ENCODE measurements around the gene CA7. TPM values are rescaled to one million over a fixed set of nuclear protein-coding genes. Genes with fewer than 3 reads are reported as not detected.
"Not testable (repeated sequence)": the region's sequence is repeated elsewhere in the genome, so short reads cannot be mapped to it uniquely, and the experiment has no call there.

The CA7 gene
- total and polyA plus RNA-seq, 2 donors from 2014 or later: not detected

DNA sequence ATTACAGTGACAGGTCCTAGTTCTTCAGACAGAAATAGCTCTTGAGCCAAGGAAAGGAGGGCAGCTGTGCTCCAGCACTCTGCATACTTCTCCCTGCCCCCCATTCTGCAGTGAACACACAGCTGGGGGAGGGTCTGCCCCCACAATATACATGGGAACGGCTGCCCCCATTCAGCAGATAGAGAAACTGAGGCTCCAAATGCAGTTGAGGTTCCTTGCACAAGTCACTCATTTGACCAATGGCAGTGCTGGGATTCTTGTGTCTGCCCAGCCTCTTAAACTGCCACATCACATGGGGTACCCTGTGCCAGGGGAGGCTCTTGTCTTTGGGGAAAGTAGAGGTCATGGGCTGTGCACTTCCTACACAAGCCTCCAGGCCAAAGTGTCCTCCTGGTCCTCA is 25.2 kb downstream of the CA7 start:
- Histone ChIP-seq H3K4me3 (ENCODE audit: low read length in 3 of 3) (no peak overlapping the region), H3K27me3 (ENCODE audit: control insufficient read depth, insufficient read depth, low read length) (no peaks in the 10 kb centered on the region), H3K9me3 (ENCODE audit: control insufficient read depth in 2 of 3, insufficient read depth in 1 of 3, low read length in 3 of 3) (no peaks in the 10 kb centered on the region), H3K36me3 (ENCODE audit: control insufficient read depth in 2 of 3, insufficient read depth in 3 of 3, low read length in 3 of 3) (no peaks in the 10 kb centered on the region), H3K27ac (ENCODE audit: low read depth in 2 of 2, low read length in 2 of 2) (no peak overlapping the region), H3K9ac (ENCODE audit: low read length in 3 of 3) (no peak overlapping the region), H3K4me1 (ENCODE audit: control insufficient read depth in 2 of 3, insufficient read depth in 2 of 3, low read depth in 1 of 3, low read length in 3 of 3) (peaks cover 0 to 8% (median 4%) of the 10 kb centered on the region in 3 donors)
- TF ChIP-seq, protein P1, sequence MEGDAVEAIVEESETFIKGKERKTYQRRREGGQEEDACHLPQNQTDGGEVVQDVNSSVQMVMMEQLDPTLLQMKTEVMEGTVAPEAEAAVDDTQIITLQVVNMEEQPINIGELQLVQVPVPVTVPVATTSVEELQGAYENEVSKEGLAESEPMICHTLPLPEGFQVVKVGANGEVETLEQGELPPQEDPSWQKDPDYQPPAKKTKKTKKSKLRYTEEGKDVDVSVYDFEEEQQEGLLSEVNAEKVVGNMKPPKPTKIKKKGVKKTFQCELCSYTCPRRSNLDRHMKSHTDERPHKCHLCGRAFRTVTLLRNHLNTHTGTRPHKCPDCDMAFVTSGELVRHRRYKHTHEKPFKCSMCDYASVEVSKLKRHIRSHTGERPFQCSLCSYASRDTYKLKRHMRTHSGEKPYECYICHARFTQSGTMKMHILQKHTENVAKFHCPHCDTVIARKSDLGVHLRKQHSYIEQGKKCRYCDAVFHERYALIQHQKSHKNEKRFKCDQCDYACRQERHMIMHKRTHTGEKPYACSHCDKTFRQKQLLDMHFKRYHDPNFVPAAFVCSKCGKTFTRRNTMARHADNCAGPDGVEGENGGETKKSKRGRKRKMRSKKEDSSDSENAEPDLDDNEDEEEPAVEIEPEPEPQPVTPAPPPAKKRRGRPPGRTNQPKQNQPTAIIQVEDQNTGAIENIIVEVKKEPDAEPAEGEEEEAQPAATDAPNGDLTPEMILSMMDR (IDR thresholded peaks at IDR 0.05; ENCODE audit: borderline replicate concordance, extremely low read depth, insufficient read depth): no peak
- FAIRE-seq: no peak
- DNase-seq: peak in 1 of 5 donors; percentile 14
- intact Hi-C loops (cut with DNase I): loop anchor here (10.0 kb wide), 1 partner anchor 145 kb away; no protein-coding TSS in a partner anchor

DNA sequence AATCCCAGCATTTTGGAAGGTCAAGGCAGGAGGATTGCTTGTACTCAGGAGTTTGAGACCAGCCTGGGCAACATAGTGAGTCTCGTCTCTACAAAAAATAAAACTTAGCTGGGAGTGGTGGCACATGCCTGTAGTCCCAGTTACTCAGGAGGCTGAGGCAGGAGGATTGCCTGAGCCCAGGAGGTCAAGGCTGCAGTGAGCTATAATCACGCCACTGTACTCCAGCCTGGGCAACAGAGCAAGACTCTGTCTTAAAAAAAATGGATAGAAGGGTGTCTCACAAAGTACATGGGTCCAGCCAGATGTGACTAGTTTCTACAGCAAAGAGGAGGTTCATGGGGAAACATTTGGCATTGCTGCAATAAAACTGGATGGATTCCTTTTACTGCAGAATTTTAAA is 27.1 kb downstream of the CA7 start:
- FAIRE-seq; H3K36me3 ChIP-seq (ENCODE audit: control insufficient read depth in 2 of 3, insufficient read depth in 3 of 3, low read length in 3 of 3); H3K4me1 ChIP-seq (ENCODE audit: control insufficient read depth in 2 of 3, insufficient read depth in 2 of 3, low read depth in 1 of 3, low read length in 3 of 3); H3K27me3 ChIP-seq (ENCODE audit: control insufficient read depth, insufficient read depth, low read length); H3K27ac ChIP-seq (ENCODE audit: low read depth in 2 of 2, low read length in 2 of 2); intact Hi-C loops (cut with DNase I); H3K9me3 ChIP-seq (ENCODE audit: control insufficient read depth in 2 of 3, insufficient read depth in 1 of 3, low read length in 3 of 3); H3K4me3 ChIP-seq (ENCODE audit: low read length in 3 of 3): not testable (repeated sequence)
- H3K9ac ChIP-seq (ENCODE audit: low read length in 3 of 3): peak overlapping the region in 1 of 3 donors; percentile 32
- peak in 1 of 5 donors; percentile 10 for DNase-seq

DNA sequence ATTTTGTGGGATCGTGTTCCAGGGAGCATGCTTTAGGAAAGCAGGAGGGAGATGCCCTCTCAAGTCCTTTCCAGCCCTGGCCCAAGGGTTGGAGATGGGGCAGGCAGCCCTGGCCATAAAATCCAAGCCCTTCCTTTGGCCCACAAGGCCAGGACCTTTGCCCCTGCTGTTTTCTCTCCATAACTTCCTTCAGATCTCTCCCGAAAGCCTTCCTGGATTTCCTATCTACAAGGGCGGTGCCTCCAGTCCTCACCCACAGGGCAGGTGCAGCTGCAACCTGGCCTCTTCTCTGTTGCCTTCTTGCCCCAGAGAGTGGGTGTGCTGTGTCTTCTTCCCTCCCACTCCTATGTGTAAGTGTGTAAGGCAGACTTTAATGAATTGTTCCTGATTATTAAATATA is 27.6 kb downstream of the CA7 start:
- Histone ChIP-seq H3K27ac (ENCODE audit: low read depth in 2 of 2, low read length in 2 of 2) (no peak overlapping the region), H3K27me3 (ENCODE audit: control insufficient read depth, insufficient read depth, low read length) (no peaks in the 10 kb centered on the region), H3K4me3 (ENCODE audit: low read length in 3 of 3) (no peak overlapping the region), H3K36me3 (ENCODE audit: control insufficient read depth in 2 of 3, insufficient read depth in 3 of 3, low read length in 3 of 3) (no peaks in the 10 kb centered on the region), H3K4me1 (ENCODE audit: control insufficient read depth in 2 of 3, insufficient read depth in 2 of 3, low read depth in 1 of 3, low read length in 3 of 3) (peaks cover 0 to 8% (median 6%) of the 10 kb centered on the region in 3 donors), H3K9me3 (ENCODE audit: control insufficient read depth in 2 of 3, insufficient read depth in 1 of 3, low read length in 3 of 3) (no peaks in the 10 kb centered on the region), H3K9ac (ENCODE audit: low read length in 3 of 3) (peak overlapping the region in 1 of 3 donors; percentile 32)
- FAIRE-seq: no peak
- TF ChIP-seq, protein P1 (IDR thresholded peaks at IDR 0.05; ENCODE audit: borderline replicate concordance, extremely low read depth, insufficient read depth): no peak
- DNase-seq: peak in 1 of 5 donors; percentile 45
- intact Hi-C loops (cut with DNase I): no loop called here

DNA sequence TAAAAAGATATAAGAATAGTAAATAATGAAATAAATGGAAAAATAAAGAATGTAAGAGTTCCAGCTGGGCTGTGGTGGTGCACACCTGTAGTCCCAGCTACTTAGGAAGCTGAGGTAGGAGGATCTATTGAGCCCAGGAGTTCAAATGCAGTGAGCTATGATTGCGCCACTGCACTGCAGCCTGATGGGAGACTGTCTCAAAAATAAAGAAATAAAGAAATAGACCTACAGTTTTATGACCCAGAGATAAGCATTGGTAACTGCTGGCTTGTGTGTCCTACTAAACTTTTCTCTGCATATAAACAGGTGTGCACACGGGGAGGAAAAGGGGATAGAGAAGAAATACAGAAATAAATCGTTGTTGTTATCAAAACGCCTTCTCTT is 28.3 kb downstream of the CA7 start:
- H3K27ac ChIP-seq (ENCODE audit: low read depth in 2 of 2, low read length in 2 of 2): peak overlapping the region in 1 of 2 donors; percentile 80
- peak overlapping the region in 2 of 3 donors; percentile 48 to 59 for H3K4me3 ChIP-seq (ENCODE audit: low read length in 3 of 3)
- no peak for DNase-seq
- no peaks in the 10 kb centered on the region for H3K36me3 ChIP-seq (ENCODE audit: control insufficient read depth in 2 of 3, insufficient read depth in 3 of 3, low read length in 3 of 3)
- H3K4me1 ChIP-seq (ENCODE audit: control insufficient read depth in 2 of 3, insufficient read depth in 2 of 3, low read depth in 1 of 3, low read length in 3 of 3): peaks cover 0 to 8% (median 6%) of the 10 kb centered on the region in 3 donors
- TF ChIP-seq, protein P1 (IDR thresholded peaks at IDR 0.05; ENCODE audit: borderline replicate concordance, extremely low read depth, insufficient read depth): no peak
- H3K27me3 ChIP-seq (ENCODE audit: control insufficient read depth, insufficient read depth, low read length): no peaks in the 10 kb centered on the region
- no peak for FAIRE-seq
- peak overlapping the region in 1 of 3 donors; percentile 77 for H3K9ac ChIP-seq (ENCODE audit: low read length in 3 of 3)
- intact Hi-C loops (cut with DNase I): no loop called here
- H3K9me3 ChIP-seq (ENCODE audit: control insufficient read depth in 2 of 3, insufficient read depth in 1 of 3, low read length in 3 of 3): no peaks in the 10 kb centered on the region
